SK-N-SH (cell line): ENCODE data around the gene JAZF1. TPM values are rescaled to one million over a fixed set of nuclear protein-coding genes. Genes with fewer than 3 reads are reported as not detected.
A peak's percentile ranks its signal among the peaks of the same experiment; 100 is the strongest.

Experiments used
- CTCF ChIA-PET: fragments of 300-600, 350-600 bp; formaldehyde crosslinking; extraction: SDS; loops from one replicate; lab custom pipeline; 2021; lab: Yijun Ruan, JAX
- POLR2A ChIA-PET: fragments of 350-600 bp; sonication (Branson Sonifier 250); formaldehyde crosslinking; extraction: SDS; loops from one replicate; lab custom pipeline; 2020; ENCODE audit warnings: antibody characterized with exemption, inconsistent platforms; lab: Yijun Ruan, JAX
- DNase-seq: peaks from one replicate; pipeline ENCODE4 v3.0.0; 2012
- H2AFZ ChIP-seq: fragments of 200-600 bp; sonication (generic); 2 replicates; pipeline ENCODE4 v1.8.1; 2016; ENCODE audit warnings: antibody characterized with exemption, mild to moderate bottlenecking, low read depth
- H3F3A ChIP-seq: fragments of 200-600 bp; sonication (generic); replicated peaks from 2 replicates; pipeline ENCODE3; 2016; ENCODE audit warnings: antibody characterized with exemption, mild to moderate bottlenecking; ENCODE audit not compliant: insufficient read depth
- H3K27ac ChIP-seq, 2 experiments: fragments of 200-500 bp in 1 of 2; fragments of 200-600 bp in 1 of 2; sonication (Bioruptor generic) in 1 of 2; sonication (generic), shearing (Covaris generic) in 1 of 2; 2 replicates each; pipeline versions ENCODE4 v1.5.1 to v1.6.1; 2014 to 2016; ENCODE audit warnings: low read depth in 2 of 2, inconsistent platforms in 1 of 2, low read length in 1 of 2, mild to moderate bottlenecking in 1 of 2, mixed read lengths in 1 of 2
- H3K27me3 ChIP-seq: fragments of 200-600 bp; sonication (generic), shearing (Covaris generic); 2 replicates; pipeline ENCODE4 v1.6.1; 2016; ENCODE audit warnings: mixed run types; ENCODE audit not compliant: insufficient read depth
- H3K36me3 ChIP-seq, 2 experiments: fragments of 200-500 bp in 1 of 2; fragments of 200-600 bp in 1 of 2; sonication (Bioruptor generic) in 1 of 2; sonication (generic) in 1 of 2; replicated peaks in 1 of 2; 2 replicates each; pipeline versions ENCODE3 to v1.5.1; 2014 to 2016; ENCODE audit warnings: low read length in 1 of 2, mild to moderate bottlenecking in 1 of 2; ENCODE audit not compliant: insufficient read depth in 2 of 2, control insufficient read depth in 1 of 2
- H3K4me1 ChIP-seq, 2 experiments: fragments of 200-500 bp in 1 of 2; fragments of 200-600 bp in 1 of 2; sonication (Bioruptor generic) in 1 of 2; sonication (generic), shearing (Covaris generic) in 1 of 2; 2 replicates each; pipeline versions ENCODE4 v1.5.1 to v1.6.1; 2014 to 2016; ENCODE audit warnings: low read depth in 1 of 2, low read length in 1 of 2, mixed run types in 1 of 2; ENCODE audit not compliant: insufficient read depth in 2 of 2, control insufficient read depth in 1 of 2
- H3K4me2 ChIP-seq: fragments of 200-600 bp; sonication (generic), shearing (Covaris generic); 2 replicates; pipeline ENCODE4 v1.6.1; 2017; ENCODE audit warnings: mixed run types
- H3K4me3 ChIP-seq, 2 experiments: fragments of 200-500 bp in 1 of 2; fragments of 200-600 bp in 1 of 2; sonication (Bioruptor generic) in 1 of 2; sonication (generic), shearing (Covaris generic) in 1 of 2; 2 replicates each; pipeline versions ENCODE4 v1.5.1 to v1.8.1; 2014 to 2016; ENCODE audit warnings: low read depth in 2 of 2, inconsistent platforms in 1 of 2, low read length in 1 of 2, mild to moderate bottlenecking in 1 of 2, mixed read lengths in 1 of 2, moderate library complexity in 1 of 2
- H3K79me2 ChIP-seq: fragments of 200-600 bp; sonication (generic); 2 replicates; pipeline ENCODE4 v1.8.1; 2017; ENCODE audit warnings: mild to moderate bottlenecking; ENCODE audit not compliant: insufficient read depth
- H3K9ac ChIP-seq: fragments of 200-600 bp; sonication (generic); 2 replicates; pipeline ENCODE4 v1.6.1; 2017; ENCODE audit warnings: mixed run types
- H3K9me2 ChIP-seq: fragments of 200-600 bp; sonication (generic); 2 replicates; pipeline ENCODE4 v1.6.1; 2017; ENCODE audit warnings: mixed run types
- H3K9me3 ChIP-seq: fragments of 200-600 bp; sonication (generic); 2 replicates; pipeline ENCODE4 v1.6.1; 2017; ENCODE audit warnings: mixed run types, mild to moderate bottlenecking, moderate library complexity
- H4K20me1 ChIP-seq: fragments of 200-600 bp; sonication (generic); 2 replicates; pipeline ENCODE4 v1.6.1; 2017; ENCODE audit warnings: mild to moderate bottlenecking, mixed run types; ENCODE audit not compliant: insufficient read depth
- ELF1 ChIP-seq: IDR thresholded peaks from 2 replicates; pipeline ENCODE4 v1.4.0; 2012
- EP300 ChIP-seq, 2 experiments: IDR thresholded peaks; 2 replicates each; pipeline versions ENCODE4 v1.4.0 to v1.6.1; 2012; ENCODE audit warnings: borderline replicate concordance in 1 of 2, low read depth in 1 of 2, low read length in 1 of 2
- GATA2 ChIP-seq: sonication (generic); formaldehyde crosslinking; IDR thresholded peaks from 2 replicates; pipeline ENCODE4 v1.5.0; 2020; ENCODE audit warnings: mild to moderate bottlenecking, missing genetic modification reagents
- JUND ChIP-seq: IDR thresholded peaks from 2 replicates; pipeline ENCODE4 v1.4.0; 2012
- MEF2A ChIP-seq: IDR thresholded peaks from 2 replicates; pipeline ENCODE4 v1.4.0; 2012; ENCODE audit warnings: low read depth, borderline replicate concordance
- MXI1 ChIP-seq: IDR thresholded peaks from 2 replicates; pipeline ENCODE4 v1.6.1; 2012; ENCODE audit warnings: mild to moderate bottlenecking, low read depth, low read length, improper control_type of control experiment
- NFIC ChIP-seq: IDR thresholded peaks from 2 replicates; pipeline ENCODE4 v1.4.0; 2012; ENCODE audit warnings: borderline replicate concordance
- NRF1 ChIP-seq: IDR thresholded peaks from 2 replicates; pipeline ENCODE4 v1.6.1; 2012; ENCODE audit warnings: low read depth, mild to moderate bottlenecking, low read length
- RCOR1 ChIP-seq: fragments of 150-350 bp; IDR thresholded peaks from 2 replicates; pipeline ENCODE4 v1.6.1; 2017; ENCODE audit warnings: antibody characterized with exemption, low read length
- REST ChIP-seq: IDR thresholded peaks from 2 replicates; pipeline ENCODE4 v1.6.1; 2012; ENCODE audit warnings: mild to moderate bottlenecking, low read depth, low read length, moderate library complexity
- RXRA ChIP-seq: IDR thresholded peaks from 2 replicates; pipeline ENCODE4 v1.4.0; 2012; ENCODE audit warnings: low read depth, mild to moderate bottlenecking, borderline replicate concordance
- TAF1 ChIP-seq: IDR thresholded peaks from 2 replicates; pipeline ENCODE4 v1.6.1; 2012; ENCODE audit warnings: low read depth, mild to moderate bottlenecking, low read length, moderate library complexity, borderline replicate concordance
- TCF12 ChIP-seq: IDR thresholded peaks from 2 replicates; pipeline ENCODE4 v1.4.0; 2012
- ZBTB33 ChIP-seq: IDR thresholded peaks from 2 replicates; pipeline ENCODE4 v1.4.0; 2012; ENCODE audit warnings: low read depth, borderline replicate concordance
- WGBS: methylation state at CpG from one replicate; pipeline ENCODE4 v1.1.6; 2017; ENCODE audit warnings: low lambda C conversion rate; 5-methylcytosine and 5-hydroxymethylcytosine counted together
- polyA plus RNA-seq, 3 experiments: library from polyadenylated mRNA; depleted of rRNA; stranded (reverse); fragments of >200 nt; gene quantifications; 2 replicates each; pipeline ENCODE4 v1.2.3, GENCODE V29; 2012
- TF ChIP-seq, protein P1 (sequence below): IDR thresholded peaks from 2 replicates; pipeline ENCODE4 v1.4.0; 2012; ENCODE audit warnings: low read depth

The JAZF1 gene
- polyA plus RNA-seq, 1 of the 3 experiments (the other 2 are of a cell fraction): 1.7 TPM

- Histone ChIP-seq H3F3A (peaks cover 3% of the 10 kb centered on the region), H3K9me2 (no peaks in the 10 kb centered on the region), H3K9me3 (no peaks in the 10 kb centered on the region), H4K20me1 (no peaks in the 10 kb centered on the region), H3K36me3 (no peaks in the 10 kb centered on the region), H3K4me1 (peaks cover 0 to 20% of the 10 kb centered on the region in 2 experiments; a peak in 2 of 4 replicates), H3K27ac (no peak overlapping the region), H3K27me3 (no peaks in the 10 kb centered on the region), H3K9ac (no peak overlapping the region), H3K79me2 (no peaks in the 10 kb centered on the region), H2AFZ (no peak overlapping the region), H3K4me3 (no peak overlapping the region), H3K4me2 (no peak overlapping the region)
- ChIA-PET CTCF (no interaction called here), POLR2A (no interaction called here)
- TF ChIP-seq GATA2 (CRISPR knock-in tag) (0 out of 2 replicates have a peak, but pooled peaks have one; percentile 12), NRF1 (no peak), TAF1 (no peak), NFIC (no peak), TCF12 (no peak)
- TF ChIP-seq, protein P1, sequence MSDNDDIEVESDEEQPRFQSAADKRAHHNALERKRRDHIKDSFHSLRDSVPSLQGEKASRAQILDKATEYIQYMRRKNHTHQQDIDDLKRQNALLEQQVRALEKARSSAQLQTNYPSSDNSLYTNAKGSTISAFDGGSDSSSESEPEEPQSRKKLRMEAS: no peak
- WGBS: 74% methylated on average over 2 of the region's 2 CpGs
- DNase-seq: no peak
These were observed 64.6 kb downstream of the JAZF1 start for GRCh38 chr7:28116041-28116440.

- no peaks in the 10 kb centered on the region for H3K79me2 ChIP-seq
- H2AFZ ChIP-seq: no peak overlapping the region
- H3F3A ChIP-seq: peaks cover 3% of the 10 kb centered on the region
- no peaks in the 10 kb centered on the region for H4K20me1 ChIP-seq
- H3K9me3 ChIP-seq: no peaks in the 10 kb centered on the region
- H3K9ac ChIP-seq: no peak overlapping the region
- no peaks in the 10 kb centered on the region for H3K27me3 ChIP-seq
- H3K4me3 ChIP-seq: no peak overlapping the region
- TF ChIP-seq EP300 (IDR thresholded peaks at IDR 0.05; ENCODE audit: borderline replicate concordance in 1 of 2, low read depth in 1 of 2, low read length in 1 of 2): no peak
- TF ChIP-seq JUND: no peak
- no peak for TF ChIP-seq RXRA
- no peak for TF ChIP-seq MXI1
- TF ChIP-seq RCOR1: no peak
- no peak for TF ChIP-seq ZBTB33
- TF ChIP-seq REST: no peak
- no peak for TF ChIP-seq ELF1
- no peak for TF ChIP-seq NRF1
- no peak for TF ChIP-seq MEF2A
- TF ChIP-seq NFIC: no peak
- TF ChIP-seq, all 33 proteins: peak for 0
- Histone ChIP-seq H3K4me1 (peaks cover 0 to 20% of the 10 kb centered on the region in 2 experiments; a peak in 2 of 4 replicates), H3K27ac (no peak overlapping the region), H3K4me2 (no peak overlapping the region), H3K36me3 (no peaks in the 10 kb centered on the region), H3K9me2 (no peaks in the 10 kb centered on the region)
- no peak for DNase-seq
- WGBS: 71% methylated on average over 1 of the region's 1 CpG
- CTCF ChIA-PET: interaction anchor here (1.1 to 2.4 kb wide), 3 partner anchors 19 to 370 kb away, joined by 3 to 8 read pairs (median 5); no protein-coding TSS in a partner anchor
- POLR2A ChIA-PET: no interaction called here
These were observed 65.3 kb downstream of the JAZF1 start for GRCh38 chr7:28115261-28115660.
